Fibroblast of skin of right biceps (primary cell): ENCODE results near the gene PTPRT.

Experiments used
- DNase-seq: peaks from one replicate; pipeline ENCODE4 v3.0.0-alpha.2; 2013

The PTPRT gene

DNA sequence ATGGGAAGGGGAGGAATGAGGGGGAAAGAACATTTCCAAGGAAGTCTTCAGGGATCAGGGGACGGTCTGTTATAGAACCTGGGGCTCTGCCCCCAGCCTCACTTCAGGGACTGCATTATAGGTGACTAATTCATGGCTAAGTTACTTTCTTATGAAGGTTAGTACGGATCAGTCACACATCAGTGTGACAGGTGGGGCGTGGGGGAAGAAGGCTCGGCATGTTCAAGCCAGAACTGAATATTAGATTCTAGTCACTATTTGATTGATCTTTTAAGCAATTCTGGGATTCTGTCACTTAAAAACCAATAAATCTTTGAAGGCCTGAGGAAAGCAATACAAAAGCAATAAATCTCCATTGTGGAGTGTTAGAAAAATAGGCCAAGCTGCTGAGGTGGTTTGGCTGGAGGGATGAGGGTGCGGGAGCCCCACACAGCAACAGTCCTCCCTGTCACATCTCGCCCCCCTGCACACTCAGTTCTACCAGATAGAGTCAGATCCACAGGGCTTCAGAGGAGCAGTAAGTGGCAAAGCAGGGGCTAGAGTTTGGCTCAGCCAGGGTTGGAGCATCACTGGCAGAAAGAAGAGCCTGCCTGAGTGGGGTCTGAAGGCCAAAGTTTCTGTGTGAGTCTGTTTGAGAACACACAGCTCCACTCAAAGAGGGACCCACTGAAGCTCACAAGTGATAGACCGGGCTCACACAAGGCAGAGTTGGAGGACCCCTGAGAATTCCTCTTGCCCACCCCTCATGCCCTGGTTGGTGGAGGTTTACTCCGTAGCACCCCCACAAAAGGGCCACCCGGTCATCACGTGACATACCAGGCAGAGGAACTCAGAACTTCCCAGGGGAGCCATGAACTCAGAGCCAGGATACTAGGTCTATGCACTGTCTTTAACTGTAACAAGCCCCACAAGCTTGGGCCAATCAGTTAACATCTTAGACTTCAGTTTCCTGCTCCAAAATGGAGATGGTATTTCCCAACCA is 843.2 kb downstream of the PTPRT start:
- no peak for DNase-seq

DNA sequence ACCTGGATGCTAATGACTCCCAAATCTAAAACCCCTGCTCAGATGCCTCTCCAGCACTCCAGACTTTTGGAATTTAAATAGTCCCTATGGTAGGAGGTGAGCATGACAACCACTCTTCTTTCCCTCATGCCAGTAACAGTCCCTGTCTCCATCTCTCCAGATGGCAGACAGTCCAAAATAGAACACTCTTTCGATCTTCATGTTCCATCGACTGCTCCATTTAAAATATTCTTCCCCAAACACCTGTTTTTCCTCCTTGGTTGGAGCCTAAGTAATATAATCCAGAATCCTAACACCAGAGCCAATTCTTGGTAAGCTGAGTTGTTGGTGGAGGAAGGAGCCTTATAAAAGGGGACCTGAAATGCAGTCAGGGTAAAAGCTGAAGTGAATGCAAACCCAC is 848.1 kb downstream of the PTPRT start:
- DNase-seq: no peak

DNA sequence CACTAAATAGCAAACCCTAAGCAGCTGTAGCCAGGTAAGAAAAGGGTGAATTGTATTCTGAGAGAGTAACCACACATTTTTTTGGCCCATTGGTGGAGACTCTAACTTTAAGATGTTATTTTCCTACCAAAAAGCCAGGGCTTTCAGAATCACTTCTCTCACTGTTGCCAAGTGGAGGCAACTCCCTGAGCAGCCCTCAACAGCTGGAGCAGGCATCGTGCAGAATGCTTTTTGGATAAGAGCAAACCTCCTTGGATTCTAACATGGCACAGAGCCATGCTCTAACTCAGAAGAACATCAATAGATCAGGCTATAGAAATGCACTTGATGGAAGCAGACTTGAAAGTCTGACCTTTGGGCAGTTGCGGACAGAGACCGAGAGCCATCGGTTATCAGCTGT is 849.3 kb downstream of the PTPRT start:
- no peak for DNase-seq

DNA sequence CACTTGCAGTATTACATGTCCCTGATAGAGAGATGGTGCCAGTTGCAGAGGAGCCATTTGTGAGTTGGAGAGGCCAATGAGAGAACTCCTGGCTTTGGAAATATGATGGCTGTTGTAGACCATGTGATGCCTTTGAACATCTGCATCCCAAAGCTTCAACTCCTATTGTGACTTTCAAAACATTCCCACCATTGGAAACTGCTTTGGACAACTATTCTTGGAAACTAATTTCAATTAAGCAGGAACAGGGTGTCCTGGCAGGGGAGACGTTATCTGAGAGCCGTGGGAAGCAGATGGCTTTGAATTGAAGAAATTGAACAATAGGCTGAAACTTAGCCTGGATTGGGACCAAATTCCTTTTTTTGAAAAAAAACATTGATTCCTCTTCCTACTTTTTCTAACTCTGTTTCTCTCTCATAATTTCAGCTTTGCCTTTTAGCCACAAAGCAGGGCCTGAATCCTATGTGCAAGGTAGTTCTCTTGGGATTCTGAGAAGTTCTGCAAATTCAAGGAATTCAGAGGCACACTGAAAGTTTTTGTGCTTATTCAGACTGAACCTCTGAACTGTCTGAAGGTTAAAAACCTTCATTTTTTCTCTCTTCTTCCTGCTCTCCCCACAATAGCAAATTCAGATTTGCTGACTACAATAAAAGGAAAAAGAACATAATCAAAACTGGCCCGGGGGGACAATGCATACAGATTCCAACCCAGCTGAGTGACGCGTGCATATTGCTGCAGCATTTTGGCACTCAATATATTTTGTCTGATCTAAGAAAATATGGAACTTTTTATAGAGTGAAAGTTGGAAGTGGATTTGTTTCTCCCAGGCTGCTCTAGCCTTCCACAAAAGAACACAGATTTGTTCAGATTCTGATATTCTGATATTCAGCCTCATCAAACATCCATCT is 851.2 kb downstream of the PTPRT start:
- DNase-seq: no peak

DNA sequence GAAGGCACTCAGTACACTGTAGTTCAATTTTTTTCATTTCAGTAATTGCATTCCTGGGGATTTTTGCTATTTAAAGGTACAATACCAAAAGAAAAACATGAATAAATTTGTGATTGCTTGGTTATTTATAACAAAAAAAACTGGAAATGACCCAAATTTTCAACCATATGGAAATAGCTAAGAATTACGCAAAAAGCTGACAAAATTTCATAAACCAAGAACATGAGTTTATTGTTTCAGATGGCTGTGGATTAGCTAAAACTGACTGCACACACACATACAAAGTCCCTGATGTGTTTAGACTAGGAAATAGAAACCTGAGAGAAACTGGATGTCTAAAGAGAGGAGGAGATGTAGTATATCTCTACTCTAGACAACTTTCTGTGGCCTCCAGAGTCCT is 853.1 kb downstream of the PTPRT start:
- DNase-seq: no peak

DNA sequence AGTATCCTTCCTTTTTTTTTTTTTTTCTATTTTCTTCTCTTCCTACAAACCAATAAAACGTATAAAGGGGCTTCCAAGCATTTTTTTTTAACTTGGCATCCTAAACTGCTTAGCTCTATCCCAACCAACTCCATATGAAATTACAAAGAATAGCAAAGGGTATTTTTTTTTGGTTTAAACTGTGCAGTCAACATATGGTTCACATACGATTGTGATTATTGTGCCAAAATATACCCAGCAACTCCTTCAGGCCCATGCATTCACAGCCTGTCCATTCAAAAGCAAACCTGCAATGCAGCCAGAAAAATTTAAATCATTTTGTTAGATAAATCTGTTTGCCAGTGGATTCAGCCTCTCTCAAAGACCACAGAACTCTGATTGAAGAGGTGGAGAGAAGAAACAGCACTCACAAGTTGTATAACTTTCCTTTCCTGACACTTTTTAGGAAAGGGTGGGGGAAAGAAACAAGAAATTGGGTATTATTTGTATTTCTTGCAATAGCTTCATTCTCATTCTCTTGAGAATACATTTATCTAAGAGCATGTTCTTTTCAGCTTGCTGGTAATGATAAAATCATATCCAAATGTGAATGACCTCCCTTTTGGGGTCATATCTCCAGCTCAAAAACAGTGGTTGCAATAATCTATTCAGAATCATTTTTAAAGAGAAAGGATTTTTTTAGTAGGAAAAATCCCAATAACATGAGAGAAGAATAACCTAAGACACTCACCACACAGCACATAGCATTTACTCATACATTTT is 870.3 kb downstream of the PTPRT start:
- no peak for DNase-seq

DNA sequence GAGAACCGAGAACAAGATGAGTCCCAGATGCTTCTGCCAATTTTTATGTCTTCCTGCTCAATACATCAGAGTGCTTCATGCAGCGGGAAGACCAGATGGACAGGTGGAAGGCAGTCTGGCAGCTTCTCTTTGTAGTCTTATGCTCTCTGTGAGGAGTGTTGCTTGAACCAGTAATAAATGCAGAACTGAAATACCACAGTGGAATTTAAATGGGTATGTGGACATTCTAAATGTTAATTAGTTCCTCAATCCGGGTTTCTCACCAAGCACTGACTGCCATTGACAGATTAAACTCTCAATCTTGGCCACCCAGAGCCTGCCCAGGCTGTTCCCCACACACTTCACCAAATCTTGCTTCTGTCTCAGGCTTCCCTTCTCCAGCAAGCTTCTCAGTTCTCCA is 876.0 kb downstream of the PTPRT start:
- DNase-seq: no peak

DNA sequence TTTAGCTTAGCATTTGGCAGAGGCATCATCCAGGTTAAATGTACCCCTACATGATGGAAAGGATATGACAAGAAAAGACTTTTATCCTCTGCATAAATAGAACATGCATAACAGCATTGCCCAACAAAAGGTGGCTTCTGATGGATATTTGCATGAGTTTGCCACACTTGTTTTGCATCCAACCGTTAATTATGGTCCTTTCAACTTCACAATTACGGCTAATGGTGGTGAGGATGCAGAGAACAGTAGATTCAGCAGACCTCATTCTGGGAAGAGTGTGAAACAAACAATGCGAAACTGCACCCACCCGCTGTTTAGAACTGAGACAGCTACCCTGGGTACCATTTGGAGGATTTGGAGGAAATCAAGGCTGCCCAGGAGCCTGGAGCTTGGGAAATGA is 880.7 kb downstream of the PTPRT start:
- DNase-seq: no peak

DNA sequence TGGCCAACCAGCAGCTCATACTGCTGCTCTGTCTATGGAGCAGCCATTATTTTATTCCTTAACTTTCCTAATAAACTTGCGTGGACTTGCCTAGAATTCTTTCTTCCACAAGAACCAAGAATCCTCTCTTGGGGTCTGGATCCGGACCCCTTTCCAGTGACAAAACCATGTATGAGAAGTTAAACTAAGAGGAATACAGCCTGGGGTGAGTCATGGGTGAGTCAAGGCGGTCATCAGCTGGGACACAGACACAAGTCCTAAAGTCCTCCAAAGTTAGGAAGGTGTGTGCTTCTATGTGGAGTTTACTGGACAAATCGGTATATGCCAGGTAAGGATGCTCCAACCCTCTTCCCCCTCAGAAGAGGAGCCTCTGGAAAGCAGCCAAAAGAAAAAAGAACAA is 881.5 kb downstream of the PTPRT start:
- no peak for DNase-seq

DNA sequence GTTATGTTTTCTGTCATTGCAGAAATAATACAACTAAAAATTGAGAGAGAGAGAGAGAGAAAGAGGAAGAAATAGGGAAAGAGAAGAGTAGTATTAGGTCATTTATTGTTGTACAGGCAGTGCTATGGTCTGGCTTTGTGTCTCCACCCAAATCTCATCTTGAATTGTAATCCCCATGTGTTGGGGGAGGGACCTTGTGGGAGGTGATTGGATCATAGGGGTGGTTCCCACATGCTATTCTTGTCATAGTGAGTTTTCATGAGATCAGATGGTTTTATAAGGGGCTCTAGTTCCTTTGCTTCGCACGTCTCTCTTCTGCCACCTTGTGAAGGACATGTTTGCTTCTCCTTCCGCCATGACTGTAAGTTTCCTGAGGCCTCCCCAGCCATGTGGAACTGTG is 894.1 kb downstream of the PTPRT start:
- DNase-seq: no peak

DNA sequence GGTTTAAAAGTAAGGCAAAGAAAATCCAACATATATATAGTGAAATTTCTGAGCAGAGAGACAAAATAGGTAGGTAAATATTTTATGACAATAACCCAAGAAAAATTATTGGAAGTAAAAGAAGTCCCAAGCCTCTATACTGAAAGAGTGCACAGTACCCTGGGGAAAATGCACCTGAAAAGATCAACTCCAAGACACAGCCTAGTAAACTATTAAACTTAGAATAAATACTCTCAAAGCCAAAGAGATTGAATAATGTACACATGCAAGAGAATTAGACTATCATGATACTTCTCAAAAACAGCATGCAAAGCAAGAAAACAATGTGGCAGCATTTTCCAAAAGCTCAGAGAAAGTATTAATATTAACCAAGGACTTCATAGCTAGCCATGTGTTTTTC is 894.7 kb downstream of the PTPRT start:
- DNase-seq: no peak

DNA sequence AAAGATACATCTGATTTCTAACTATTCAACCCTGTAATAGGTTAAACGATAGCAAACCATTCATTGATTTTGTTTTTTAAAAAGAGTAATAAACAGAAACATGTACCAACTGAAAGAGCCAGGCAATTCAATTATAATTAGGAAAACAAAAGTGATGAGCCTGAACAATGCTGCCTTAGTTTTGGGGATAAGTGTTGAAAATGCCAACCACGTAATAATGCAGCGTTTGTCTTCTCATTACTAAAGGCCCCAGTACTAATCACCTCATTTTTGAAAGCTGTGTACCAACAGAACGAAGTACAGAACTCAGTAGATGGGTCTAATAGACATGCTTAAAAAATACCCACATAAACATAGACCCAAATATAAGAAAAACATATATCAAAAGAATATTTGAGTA is 907.9 kb downstream of the PTPRT start:
- DNase-seq: no peak

DNA sequence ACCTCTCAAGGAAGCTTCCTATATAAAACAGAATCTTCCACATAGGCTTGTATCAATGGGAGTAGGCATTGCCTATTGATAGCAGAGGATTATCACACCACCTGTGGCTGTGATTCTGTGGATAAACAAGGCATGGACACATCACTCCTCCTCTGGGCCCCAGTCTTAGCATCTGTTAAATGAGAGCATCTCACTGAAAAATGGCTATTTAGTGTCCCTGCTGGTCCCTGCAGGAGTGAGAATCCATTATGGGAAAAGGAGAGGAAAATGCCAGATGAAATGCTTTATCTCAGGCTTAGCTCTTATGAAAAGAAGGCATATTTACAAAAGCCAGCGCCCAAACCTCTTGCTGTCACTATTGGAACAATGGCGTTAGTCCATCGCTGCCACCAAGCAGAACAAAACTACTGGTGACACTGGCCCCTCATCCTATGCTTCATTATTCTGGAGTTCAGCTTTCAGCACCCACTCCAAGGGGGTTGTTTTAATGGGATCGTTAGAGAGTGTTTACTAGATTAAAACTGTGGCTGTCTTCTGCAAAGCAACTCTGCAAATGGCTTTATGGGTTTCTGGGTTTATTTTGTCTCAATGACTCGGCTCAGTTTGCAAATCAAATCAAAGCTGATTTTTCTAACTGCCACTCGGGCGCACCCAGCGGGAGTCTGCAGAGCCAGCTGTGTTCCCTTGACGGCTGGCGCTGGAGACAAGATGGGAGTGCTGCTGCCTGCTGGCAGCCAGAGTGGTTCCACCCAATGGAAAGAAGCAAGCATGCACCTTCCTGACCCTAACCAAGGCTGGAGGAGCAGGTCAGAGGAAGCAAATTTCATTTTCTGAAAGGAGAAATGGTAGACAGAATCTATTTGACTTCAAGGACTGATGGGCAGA is 912.7 kb downstream of the PTPRT start:
- DNase-seq: no peak

DNA sequence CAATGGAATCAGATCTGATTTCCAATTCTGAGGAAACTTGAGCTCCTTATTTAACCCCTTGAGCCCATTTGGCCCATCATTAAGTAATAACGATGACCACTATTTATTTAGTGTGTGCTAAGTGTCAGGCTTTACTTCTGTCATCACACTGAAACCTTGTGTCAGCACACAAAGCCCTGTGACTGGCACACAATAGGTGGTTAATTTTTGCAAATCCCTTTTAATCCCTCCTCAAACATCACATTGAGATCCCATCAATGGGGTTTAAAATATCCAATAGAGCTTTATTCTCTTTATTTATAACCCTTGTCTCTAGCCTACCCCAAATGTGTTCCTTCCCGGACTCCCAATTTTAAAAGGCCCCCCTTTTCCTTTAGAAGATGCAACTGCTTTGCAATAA is 914.7 kb downstream of the PTPRT start:
- DNase-seq: no peak

DNA sequence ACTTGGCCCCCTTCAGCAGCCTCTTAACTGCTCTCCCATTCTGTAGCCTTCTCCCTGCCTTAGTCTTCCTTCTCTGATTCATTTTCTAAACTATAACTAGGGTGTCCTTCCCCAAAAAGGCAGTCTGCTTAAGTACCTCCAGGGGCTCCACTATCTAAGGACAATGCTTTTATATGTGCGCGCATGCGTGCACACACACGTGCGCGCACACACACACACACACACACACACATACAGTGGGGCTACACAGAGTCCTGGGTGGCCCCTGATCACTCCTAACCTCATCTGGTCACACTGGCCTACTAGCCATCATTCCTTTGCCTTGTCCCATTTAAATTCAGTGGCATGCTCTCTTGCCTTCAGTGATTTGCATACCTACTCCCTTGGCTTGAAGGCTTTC is 917.2 kb downstream of the PTPRT start:
- DNase-seq: no peak

DNA sequence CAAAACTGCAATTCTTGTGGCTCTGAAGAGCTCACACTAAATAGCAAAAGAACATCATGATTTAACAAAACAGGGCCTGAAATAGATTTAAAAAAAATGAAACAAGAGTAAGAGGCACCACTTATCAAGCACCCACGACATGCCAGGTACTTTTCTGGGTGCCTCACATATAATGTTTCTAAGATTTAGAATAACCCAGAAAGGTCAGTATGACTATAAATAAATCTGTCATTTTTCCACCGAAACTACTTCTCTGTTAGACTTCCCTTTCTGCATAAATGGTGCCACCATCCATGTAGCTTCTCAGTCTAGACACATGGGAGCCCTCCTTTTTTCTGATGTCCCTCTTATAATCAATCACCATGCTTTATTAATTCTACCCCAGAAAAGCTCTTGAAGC is 919.2 kb downstream of the PTPRT start:
- DNase-seq: no peak

DNA sequence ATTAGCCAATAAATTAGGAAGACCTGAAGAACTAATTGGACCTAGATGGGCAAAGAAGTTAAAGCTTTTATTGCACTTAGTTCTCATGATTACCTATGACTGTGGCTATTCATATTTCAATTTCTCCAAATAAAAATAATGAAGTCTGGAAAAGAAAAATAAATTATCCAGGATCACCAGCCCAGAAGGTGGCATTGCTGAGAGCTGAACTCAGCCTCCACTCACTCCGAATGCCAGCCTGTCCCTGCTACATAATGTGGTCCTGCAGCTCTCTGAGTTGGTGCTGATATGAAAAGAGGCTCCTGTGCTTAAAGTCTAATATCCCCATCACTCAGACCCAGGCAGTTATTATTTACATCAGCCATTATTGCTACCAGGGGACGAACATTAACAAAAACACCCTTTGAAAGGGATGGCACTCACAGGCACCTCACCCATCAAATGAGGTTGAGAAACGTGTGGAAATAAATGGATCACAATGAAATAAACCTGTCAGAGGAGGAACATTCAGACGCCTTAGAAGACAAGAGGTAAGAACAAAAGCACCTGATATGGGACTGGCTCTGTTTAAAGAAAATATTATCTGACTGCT is 921.8 kb downstream of the PTPRT start:
- DNase-seq: no peak

DNA sequence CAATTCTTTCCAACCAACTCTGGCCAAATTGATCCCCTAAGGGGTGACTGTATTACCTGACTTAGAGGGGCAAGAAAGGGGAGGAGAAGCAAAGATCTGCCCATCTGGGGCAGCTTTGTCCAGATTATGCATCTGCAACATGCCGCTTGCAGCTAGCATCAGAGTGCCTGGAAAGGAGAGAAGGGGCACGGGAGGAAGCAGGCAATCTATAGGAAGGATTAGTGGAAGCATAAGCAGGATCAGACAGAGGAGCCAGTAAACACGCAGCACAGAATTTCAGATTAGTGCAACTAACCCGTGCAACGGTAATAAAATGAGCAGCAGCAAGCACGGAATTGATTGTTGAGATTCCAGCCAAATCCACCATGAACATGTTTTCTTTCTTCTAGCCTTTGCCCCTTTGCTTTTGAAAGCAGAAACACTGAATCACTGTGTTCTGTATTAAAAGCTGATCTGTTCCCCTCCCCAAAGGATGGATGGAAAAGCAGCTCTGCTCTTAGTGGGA is 927.9 kb downstream of the PTPRT start:
- DNase-seq: no peak

DNA sequence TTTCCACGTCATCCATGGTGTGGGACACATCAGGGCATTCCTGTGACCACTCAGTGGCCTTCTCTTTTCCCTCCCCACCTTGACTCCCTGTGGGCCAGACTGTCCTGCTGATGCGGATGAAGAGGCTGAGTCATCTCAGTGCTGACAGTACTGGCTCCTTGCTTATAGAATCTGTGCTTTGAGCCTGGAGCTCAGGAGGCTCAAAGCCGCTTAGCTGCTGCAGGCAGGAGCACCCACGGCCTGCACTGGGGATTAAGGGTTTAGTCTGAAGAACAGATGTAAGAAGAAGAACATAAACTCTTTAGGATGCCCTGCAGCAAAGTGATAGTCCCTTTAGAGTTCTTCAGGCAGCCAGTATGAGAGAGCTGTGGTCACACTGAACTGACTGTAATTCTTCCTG is 929.5 kb downstream of the PTPRT start:
- no peak for DNase-seq

DNA sequence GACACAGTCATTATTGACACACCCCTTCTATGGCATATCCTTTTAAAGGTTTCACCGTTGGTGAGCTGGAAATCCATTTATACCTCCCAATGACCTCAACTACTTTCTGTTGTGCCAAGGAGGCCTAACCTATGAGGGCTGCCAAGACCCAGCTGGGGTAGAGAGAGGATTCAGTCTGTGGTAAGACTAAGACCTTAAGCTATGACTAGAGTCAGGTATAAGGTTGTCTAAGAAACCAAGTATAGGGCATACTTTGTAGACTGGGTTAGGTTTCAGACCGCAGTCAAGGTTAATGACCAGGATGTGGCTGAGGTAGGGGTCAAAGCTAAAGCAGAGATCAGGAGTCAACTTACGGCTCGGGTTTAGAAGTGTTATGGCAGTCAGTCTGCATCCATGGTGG is 930.3 kb downstream of the PTPRT start:
- DNase-seq: no peak

DNA sequence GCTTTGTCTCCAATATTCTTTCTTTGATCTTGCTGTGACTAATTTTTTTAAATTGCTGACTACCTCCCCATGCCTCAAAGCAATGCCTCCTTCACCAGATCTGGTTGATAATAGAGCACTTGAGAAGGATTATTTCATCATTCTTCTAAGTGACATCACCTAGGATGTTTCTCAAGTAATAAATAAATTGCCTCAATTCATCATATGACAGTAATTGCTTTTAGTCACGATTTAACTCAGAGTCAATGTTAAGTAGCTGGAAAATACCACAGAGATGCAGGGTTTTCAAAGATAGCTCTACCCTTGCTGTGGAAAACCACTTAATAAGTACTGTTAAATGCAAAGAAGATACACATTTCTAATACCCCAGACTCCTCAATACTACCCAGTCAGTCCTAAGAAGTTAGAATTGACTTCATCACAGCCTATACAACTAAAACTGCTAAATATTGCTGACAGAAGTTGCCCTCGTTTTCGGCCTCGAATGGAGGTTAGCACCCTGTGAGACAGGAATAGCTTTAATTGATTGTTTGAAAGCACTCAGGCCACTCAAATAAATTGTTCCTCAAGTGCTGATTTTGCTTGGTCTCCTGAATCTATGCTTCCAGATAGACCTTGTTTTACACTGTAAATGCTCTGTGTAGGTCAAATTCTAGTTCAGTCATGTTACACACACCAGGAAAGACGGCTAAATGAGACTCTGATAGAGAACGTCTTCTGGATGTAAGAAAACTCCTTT is 931.0 kb downstream of the PTPRT start:
- DNase-seq: no peak
